Activated CD4-positive, alpha-beta T cell treated with anti-CD3 and anti-CD28 coated beads, Interleukin-2, amount 50 U/mL, for 4 hours (primary cell): ENCODE data around the gene ZNF789.
"Not testable (repeated sequence)": the region's sequence is repeated elsewhere in the genome, so short reads cannot be mapped to it uniquely, and the experiment has no call there.

Source experiments
- DNase-seq, 2 experiments: peaks; one replicate each; pipeline ENCODE4 v3.0.0-alpha.2; 2020

Gene ZNF789

DNA sequence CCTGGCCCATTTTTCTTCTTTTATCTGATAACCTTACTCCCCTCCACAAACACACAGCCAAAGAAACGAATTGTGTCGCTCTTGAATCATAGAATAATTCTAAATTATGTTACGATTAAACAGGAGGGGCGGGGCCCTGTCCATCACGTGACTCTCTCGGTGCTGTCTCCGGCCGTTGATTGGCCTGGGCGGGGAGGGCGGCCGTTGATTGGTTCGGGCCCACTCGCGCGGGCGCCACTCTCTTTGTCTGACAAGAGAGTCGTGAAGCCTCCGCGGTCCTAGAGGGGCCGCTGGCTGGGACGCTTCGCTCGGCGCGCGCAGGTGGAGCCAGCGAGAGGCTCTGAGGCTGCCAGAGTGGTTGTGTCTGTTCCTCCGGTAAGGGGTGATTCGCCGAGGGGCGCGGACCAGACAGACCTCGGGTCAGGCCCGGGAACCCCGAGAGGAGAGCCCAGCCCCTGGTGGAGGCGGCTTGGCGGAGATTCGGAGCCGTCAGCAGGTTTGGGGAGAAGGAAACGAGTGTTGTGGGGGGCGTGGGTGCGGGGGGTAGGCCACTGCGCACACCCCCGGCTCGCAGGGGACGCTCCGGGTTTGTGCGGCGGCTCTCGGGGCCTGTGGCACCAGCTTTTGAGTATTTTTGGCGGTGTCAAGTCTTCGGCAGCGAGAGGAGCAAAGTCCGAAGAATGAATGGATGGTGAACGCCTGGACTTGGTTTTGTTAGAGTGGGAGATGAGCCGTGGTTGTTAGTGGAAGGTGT is at the start of gene ZNF789:
TSS of gene ZNF789 (plus strand) at position 330 of the 754 bp plus-strand sequence. CDS start 3,567 bp downstream, outside the sequence.
- DNase-seq: peak; percentile 98

DNA sequence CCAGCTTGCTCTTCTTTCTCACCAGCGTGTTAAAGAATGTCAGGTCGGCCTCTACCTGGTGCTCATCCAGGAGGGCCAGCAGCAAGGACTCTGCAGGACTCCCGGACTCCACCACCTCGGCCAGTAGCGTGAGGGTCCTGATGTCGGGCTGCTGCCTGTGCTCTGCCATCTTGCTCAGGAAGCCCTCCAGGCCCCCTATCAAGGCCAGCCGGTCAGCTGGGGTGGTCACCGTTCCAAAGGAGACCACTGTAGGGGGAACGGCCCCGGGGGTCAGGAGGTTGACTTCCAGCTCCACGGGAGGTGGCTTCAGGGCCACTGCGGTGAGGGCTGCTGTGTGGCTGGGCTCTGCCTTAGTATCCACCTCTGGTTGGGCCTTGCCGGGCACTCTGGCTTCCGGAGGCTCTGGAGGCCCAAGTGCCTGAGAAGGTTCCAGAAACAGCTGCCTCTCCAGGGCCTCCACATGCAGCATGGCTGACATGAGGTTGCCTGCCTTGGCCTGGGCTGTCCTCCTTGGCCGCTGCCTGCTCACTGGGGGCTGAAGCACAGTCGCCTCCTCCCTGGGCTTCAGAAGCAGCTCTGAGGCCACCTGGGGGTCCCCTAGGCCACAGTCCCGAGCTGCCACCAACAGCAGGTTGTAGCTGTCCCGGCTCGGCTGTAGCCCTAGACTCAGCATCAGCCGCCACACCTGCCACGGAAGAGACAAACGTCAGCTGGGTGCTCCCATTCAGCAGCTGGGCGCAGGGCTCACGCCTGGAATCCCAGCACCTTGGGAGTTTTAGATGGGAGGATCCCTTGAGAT is 47.6 kb upstream of the ZNF789 start:
- DNase-seq: no peak

DNA sequence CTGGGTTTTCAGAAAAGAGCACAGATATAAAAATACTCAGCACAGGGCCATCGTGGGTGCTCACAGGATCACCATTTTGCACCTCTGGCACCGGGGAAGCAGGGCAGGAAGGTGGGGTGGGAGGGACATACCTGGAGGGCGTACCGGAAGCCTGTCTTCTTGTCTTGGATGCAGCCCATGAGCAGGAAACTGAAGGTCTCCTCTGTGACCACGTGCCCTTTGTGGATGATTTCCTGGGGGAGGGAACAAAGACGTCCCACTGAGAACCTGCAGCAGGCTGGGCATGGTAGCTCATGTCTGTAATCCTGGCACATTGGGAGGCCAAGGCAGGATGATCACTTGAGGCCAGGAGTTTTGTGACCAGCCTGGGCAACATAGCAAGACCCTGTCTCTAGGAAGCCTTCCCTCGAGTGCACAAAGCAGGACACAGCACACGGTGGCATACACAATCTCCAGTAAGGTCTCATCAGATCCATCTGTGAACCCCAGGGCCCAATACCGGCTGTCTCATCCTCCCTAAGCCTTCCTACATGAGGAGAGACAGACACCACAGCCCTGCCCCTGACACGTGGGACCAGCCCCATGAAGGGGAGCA is 43.6 kb upstream of the ZNF789 start:
- DNase-seq: no peak

DNA sequence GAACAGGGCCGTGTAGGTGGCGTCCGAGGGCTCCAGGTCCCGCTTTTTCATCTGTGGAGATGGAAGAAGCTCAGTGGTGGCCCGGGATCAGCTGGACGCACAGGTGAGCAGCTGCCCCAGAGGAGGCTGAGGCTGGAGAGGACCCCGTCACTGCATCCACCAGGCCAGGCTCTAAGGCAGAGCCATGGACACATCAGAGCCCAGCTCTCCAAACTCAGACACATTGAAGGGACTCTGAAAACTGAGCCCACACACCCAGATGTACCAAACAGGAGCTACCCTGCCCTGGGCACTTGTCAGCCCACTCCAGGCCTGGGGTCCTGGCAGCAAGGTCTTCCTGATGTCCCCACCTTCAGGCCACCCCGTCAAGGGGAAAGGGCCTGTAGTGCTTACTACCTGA is 42.9 kb upstream of the ZNF789 start:
- DNase-seq: no peak

DNA sequence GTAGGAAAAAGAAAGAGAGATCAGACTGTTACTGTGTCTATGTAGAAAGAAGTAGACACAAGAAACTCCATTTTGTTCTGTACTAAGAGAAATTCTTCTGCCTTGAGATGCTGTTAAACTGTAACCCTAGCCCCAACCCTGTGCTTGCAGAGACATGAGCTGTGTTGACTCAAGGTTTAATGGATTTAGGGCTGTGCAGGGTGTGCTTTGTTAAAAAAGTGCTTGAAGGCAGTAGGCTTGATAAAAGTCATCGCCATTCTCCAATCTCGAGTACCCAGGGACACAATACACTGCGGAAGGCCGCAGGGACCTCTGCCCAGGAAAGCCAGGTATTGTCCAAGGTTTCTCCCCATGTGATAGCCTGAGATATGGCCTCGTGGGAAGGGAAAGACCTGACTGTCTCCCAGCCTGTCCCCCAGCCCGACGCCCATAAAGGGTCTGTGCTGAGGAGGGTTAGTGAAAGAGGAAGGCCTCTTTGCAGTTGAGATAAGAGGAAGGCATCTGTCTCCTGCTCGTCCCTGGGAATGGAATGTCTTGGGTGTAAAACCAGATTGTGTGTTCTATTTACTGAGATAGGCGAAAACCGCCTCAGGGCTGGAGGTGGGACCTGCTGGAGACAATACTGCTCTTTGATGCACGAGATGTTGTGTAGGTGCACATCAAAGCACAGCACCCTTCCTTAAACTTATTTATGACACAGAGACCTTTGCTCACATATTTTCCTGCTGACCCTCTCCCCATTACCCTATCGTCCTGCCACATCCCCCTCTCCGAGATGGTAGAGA is 40.7 kb upstream of the ZNF789 start:
- not testable (repeated sequence) for DNase-seq

DNA sequence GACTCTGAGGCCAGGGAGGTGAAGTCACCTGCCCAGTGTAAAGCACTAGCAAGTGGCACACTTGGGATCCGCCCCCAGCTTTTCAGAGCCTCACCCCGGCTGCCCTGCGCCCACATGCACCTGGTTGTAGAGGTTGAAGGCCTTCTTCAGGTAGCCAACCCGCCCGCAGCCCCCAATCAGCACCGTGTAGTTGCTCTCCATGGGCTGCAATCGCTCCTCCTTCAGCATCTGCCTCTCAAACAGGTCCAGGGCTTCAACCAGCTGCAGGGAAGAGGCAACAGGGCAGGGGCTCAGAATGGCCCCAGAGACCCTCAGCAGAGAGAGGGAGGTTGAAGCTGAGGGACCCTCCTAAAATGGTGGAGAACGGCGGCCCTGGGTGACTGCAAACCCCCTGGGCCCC is 39.5 kb upstream of the ZNF789 start:
- no peak for DNase-seq

DNA sequence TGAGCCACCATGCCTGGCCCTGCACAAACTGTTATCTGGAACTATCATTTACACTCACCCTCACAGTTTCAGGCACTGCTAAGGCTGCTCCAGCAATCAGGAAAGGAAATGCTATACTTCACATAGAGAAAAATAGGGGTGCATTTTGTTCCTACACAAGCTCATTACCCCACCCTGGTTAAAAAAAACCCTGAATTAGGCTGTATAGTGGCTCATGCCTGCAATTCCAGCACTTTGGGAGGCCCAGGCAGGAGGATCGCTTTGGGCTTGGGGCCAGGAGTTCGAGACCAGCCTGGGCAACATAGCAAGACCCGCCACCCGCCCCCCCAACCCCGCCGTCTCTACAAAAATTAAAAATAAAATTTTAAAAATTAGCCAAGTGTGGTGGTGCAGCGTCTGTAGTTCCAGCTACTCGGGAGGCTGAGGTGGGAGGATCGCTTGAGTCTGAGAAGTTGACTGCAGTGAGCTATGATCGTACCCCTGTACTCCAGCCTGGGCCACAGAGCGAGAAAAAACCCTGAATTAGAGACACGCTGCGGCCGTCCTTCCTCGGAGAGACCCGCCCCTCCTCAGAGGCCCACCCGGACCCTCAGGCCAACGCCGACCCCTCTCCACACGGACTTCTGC is 34.6 kb upstream of the ZNF789 start:
- DNase-seq: no peak

DNA sequence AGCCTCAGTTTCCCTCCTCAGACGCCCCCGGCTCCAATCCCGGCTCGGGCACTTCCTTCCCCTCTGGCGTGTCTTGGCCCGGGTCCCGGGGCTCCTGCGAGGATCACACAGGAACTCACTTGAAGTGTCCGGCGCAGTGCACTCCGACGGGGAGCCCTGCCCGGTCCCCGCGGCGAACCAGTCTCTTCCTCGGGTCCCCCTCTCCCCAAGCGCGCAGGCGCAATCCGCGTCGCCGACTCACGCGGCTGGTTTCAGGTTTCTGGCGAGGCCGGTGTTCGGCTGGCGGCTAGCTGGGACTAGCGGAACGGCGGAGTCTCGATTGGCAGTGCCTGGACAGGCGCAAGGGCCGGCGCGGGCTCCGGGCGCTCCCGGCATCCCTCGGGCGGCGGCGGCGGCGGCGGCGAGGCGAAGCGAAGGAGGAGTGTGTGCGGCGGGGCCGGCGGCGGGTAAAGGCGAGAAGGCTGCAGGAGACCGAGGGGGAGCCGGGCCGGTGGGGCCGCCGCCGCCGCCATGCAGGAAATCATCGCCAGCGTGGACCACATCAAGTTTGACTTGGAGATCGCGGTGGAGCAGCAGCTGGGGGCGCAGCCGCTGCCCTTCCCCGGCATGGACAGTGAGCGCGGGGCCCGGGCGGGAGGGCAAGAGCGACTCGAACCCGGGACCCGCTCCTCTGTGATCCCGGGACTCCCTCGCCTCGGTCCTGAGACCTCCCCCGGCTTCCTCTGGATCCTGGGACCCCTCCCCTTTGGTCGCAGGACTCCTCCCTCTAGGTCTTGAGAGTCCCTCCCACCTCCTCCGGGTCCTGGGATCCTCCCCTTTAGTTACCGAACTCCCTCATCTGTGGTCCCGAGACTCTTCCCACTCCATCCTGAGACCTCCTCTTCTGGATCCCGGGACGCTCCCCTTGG is 33.9 kb upstream of the ZNF789 start, which contains the start of the genes CPSF4 and PTCD1:
TSS of gene CPSF4 (plus strand) at position 371 of the 908 bp plus-strand sequence. CDS start at position 511, 140 bp downstream.
TSS of gene PTCD1 (minus strand) at position 226 of the 908 bp plus-strand sequence. CDS start 3,556 bp downstream, outside the sequence.
- peak; percentile 88 to 91 for DNase-seq

DNA sequence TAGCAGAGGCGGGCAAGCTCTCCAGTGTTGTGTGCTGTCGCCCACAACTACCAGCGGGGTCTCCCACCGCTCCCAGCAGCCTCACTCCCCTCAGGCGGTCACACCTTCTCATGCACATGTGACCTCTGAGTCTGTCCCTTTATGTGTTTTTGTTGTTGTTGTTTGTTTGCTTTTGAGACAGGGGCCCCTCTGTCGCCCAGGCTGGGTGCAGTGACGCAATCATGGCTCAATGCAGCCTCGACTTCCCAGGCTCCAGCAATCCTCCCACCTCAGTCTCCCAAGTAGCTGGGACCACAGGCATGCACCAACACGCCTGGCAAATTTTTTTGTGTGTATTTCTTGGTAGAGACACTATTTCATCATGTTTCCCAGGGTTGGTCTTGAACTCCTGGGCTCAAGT is 32.5 kb upstream of the ZNF789 start:
- no peak for DNase-seq

DNA sequence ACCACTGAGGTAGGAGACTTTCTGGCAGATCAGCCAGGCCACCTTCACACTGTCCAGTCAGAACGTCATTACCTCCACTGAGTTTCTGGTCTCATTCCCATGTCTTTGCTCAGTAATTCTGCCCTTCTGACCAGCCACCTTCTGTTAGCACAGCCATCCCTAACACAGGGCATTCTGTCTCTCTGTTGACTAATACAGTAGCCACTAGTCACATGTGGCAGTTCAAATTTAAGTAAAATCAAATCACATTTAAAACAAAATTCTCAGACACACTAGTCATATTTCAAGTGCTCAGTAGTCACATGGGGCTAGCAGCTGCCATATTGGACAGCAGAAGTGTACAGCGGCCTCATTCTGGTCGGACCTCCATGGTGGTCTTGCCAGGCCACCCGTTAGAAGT is 26.6 kb upstream of the ZNF789 start:
- no peak for DNase-seq

DNA sequence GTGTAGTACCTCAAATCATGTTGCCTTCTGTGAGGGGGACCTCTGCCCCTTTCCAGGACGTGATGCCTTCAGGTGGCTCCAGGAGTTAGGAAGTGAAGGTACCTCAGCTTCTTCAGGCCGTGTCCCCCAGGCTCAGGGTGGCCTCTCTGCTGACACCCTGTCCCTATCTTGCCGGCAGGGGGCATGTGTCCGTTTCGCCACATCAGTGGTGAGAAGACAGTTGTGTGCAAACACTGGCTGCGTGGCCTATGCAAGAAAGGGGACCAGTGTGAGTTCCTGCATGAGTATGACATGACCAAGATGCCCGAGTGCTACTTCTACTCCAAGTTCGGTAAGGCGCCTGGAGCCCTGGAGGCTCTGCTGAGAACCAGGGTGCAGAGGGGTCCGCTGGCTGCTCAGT is 24.7 kb upstream of the ZNF789 start:
- no peak for DNase-seq

DNA sequence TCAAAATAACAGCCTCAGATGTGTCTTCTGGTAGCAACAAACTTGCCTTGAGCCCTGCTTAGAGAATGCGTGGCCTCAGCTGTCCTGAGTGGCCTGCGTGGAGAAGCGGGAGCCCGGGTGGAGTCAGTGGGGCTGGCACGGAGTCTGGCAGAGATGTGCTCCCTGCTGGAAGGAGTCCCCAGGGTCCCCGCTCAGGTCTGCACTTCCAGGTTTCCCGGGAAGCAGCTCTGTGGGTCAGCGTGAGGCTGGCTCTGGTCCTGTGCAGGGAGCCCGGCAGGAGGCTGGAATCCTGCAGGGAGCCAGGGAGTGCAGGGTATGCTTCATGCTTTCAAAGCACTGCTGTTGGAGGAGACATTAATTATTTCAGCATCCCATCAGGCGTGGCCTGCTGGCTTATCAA is 23.8 kb upstream of the ZNF789 start:
- DNase-seq: no peak

DNA sequence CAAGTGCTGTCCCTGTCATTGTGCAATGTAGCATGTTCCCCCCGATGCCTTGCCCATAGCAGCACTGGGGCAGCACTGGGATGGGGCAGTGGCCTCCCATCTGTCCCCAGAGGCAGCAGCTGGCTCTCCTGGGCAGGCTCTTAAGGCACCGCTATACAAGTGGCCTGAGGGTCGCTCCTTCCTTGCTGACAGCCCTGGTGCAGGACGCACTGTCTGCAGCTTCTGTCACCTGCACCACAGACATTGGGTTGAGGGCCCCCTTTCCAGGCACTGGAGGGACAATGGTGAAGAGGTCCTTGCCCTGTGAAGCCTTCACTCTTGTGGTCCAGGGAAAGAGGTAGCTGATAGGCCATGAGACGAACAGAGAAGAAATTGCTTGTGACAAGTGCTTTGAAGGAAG is 23.4 kb upstream of the ZNF789 start:
- no peak for DNase-seq

DNA sequence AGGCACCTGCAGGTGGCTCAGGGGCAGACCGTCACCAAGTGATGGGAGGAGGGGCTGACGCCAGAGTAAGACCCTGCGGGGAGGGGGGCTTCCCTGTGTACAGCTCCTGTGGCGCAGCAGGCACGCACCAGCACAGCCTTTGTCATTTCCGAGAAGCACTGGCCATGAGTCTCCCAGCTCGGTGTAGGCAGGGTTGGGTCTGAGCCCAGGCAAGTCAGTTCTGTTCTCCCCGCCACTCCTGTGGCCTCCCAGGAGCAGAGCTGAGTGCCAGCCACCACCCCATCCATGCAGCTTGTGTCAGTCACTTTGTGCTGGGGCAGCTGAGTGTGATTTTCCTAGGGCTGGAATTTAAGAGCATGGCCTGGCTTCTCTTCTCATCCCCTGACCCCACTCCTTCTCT is 20.8 kb upstream of the ZNF789 start:
- DNase-seq: no peak

DNA sequence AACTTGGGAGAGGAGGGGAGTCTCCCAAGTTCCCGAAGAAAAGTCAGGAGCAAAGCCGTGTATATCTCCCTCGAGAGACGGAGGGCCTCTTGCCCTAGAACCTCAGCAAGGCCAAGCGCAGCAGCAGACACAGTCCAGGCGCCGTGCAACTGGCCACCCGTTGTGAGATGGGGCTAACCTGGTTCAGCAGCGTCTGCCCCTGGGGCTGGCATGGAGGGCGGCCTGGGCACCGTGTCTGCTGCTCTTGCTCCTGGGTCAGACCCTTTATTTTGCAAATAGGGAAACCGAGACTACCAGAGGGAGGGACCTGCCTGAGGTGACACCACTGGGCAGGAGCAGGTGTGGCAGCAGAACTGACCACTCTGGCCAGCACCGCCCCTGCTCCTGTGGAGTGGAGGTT is 20.1 kb upstream of the ZNF789 start:
- DNase-seq: no peak

DNA sequence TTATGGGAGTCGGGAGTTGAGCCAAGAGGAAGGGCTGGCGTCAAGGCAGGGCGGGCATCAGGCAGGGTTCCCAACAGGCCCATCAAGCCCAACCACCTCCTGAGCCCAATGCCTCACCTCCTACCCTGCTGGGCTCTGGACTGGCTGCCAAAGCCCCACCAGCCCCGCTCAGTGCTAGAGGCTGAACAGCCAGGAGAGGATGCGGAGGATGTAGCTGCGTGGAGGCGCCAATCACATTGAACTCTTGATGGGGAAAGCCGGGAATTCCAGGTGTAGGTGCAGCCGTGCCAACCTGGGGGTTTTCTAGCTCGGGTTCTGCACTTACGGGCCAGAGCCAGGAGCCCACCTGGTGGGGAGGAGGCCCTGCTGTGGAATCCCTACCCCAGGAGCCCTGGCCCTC is 19.6 kb upstream of the ZNF789 start:
- no peak for DNase-seq

DNA sequence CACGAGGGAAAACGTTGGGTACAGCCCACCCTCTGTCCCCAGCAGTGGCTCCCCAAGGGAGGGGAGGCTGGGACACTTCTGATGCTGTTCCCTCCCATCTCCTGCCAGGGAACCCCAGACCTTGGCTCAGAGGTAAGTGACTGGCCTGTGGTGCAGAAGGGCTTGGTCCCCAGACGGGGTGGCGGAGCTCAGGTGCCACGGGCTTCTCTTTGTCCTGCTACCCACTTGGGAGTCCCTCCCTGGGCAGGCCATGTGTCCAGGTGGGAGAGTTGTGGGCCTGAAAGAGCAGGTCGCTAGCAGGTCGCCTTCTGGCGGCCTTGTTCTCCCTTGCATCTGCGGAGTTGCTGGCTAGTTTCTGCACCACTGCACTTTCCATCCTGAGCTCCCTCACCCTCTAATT is 16.8 kb upstream of the ZNF789 start:
- DNase-seq: no peak

DNA sequence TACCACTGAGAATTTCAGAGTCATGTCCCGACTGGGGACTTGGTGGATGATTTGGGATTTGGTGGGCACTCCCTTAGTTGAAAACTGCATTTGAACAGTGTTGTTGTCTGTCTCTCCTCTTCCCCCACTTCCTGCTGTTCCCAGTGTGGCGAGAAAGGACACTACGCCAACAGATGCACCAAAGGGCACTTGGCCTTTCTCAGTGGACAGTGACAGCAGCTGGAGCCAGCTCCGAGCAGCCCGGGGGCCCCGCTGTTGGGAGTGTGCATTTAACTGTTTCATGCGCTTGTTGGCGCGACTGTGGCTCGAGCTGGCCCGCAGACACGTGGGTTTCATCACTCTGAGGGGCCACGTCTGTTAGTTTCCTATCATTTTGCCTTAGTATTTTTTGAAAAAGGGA is 16.4 kb upstream of the ZNF789 start:
- DNase-seq: no peak

DNA sequence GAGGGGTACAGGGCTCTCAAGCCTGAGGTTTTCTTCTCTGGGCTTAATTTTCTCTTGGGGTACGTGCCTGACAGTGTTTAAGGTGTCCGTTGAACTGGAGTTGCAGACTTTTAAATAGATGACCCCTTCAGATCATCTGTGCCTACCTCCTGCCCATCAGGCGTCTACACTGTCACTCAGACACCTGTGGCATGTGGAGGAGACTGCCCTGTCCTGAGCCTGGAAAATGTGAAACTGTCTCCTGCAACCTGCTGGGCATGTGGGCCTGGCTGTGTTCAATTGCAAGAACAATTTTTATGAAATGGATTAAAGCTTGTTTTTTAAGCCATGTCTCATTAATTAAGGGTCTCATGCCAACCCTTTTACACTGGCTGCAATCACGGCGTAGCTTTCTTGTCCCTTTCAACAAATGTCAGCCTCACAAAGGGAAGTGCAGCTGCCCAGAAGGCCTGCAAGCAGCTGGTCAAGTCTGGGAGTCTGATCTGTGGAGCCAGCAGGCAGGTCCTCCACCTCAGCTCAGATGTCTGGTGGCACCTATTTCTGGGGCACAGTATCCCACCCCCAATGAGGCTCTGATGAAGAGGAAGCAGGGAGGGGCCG is 15.5 kb upstream of the ZNF789 start:
- no peak for DNase-seq

DNA sequence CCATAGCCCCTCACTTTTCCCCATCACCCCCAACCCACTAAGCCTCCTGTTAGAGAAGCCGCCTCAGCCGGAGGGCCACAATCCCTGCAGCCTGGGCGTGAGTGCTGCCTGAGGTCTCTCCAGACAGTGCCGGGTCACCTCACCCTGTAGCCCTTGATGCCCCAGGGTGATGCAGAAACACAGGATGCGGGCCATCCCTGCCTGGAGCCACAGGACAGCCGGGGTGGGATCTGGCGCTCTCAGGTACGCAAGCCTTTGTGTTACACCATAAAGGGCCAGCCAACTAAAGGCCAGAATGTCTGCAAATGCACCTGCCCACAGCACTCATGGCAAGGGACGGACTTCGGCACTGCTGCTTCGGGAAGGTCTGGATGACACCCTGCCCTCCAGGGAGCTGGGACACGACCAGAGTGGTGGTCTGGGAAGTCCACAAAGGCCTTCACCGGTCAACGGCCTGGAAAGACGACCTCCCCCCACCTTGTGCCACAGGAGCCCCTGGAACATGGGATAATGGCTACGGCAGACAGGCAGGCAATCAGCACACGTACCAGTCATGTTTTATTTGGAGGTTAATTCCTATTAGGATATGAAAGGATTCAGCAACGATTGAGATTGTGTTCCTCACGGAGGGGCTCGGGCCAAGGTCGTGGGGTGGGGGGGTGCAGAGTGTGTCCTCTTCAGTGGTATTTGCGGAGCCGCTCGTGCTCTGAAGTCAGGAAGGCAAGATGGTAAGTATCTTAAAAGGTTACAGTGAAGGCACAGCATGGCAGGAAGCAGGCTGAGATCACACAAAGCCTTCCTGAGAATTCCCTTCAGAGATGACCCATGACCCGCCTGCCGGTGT is 14.8 kb upstream of the ZNF789 start:
- no peak for DNase-seq
